ENCODE data around the gene COL17A1. TPM values are rescaled to one million over a fixed set of nuclear protein-coding genes. Genes with fewer than 3 reads are reported as not detected.
A peak's percentile ranks its signal among the peaks of the same experiment; 100 is the strongest.

Gene COL17A1
- total RNA-seq = 100 to 1,000 TPM in 3 of 4 donors, 10 to 100 TPM in 1; 36.0 to 181 (median 173) TPM

DNA sequence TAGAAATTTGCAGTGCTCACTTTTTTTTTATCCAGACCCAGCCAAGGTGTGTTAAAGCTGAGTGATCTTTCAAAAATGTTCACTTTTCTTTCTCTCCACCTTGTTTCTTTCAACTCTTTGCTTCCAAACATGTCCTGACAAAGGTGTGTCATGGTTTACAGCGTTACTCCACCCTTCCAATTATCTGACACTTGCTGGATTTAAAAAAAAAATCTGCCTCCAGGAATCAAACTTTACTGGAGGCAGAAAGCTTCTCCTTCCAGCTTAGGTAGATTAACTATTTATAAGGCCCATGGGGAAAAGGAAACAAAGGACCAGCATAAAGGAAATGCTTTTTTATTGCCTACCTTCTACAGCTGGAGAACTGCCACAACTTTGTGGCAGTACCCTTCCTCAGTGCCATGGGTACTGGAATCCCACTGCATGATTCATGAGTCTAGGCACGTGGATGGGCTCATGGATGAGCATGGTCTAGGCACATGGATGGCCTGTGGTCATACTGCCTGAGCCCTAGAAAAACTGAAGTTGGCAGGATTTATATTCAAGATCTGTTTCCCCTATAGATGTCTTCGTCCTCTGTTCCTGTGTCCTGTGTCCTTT, at the start of gene COL17A1:
Gene COL17A1 (minus strand): TSS at position 80 of the 600 bp plus-strand sequence. CDS start 5,207 bp downstream, outside the sequence.
- 30 to 66% methylated on average over 1 to 3 of the region's 3 CpGs for WGBS, 2 donors (ENCODE audit: low coverage in 1 of 2)
- Histone ChIP-seq H3K36me3 (no peaks in the 10 kb centered on the region), H3K9me3 (no peaks in the 10 kb centered on the region), H3K4me3 (peak within 1 kb of the TSS in 2 of 4 donors; percentile 16 to 33), H3K27me3 (no peaks in the 10 kb centered on the region), H3K4me1 (peaks cover 0 to 12% (median 0%) of the 10 kb centered on the region in 4 donors), H3K27ac (peak within 1 kb of the TSS; percentile 58 to 71 (median 62))
- TF ChIP-seq EP300 (IDR thresholded peaks at IDR 0.05; ENCODE audit: low read depth) (no peak), POLR2A (IDR thresholded peaks at IDR 0.05) (peak; percentile 20), CTCF (IDR thresholded peaks at IDR 0.05) (no peak), POLR2AphosphoS5 (IDR thresholded peaks at IDR 0.05) (peak in 1 of 3 donors; percentile 19)
- DNase-seq = peak; percentile 32
- in situ Hi-C loops (cut with MboI; ENCODE audit: low pct_ligation_motif_present in 1 of 4, low pct_unique_long_range_greater_than_20kb in 1 of 4, low sequenced_read_pairs in 3 of 4) (loop anchor here in 1 of 4 donors (25.0 kb wide), 1 partner anchor 199 kb away; no protein-coding TSS in a partner anchor), intact Hi-C loops (cut with DNase I; ENCODE audit: low total_unique reads) (no loop called here)

DNA sequence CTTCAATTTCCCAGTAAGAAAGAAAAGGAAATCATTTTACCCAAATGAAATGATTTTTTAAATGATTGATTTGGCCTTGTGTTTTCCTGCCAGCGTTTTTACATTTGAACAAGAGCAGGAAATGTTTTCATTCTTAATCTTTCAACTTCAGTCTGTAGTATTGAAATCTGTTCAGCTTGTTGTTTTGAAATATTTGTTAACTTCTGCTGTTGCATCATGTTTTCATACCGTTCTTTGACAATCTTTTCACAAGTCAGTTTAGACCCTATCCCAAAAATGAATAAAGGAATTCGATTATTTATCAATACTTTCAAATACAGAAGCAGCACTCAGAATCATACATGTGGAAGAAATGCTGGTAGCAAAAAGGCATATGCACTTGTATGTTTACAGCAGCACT, 44.4 kb upstream of the COL17A1 start:
- intact Hi-C loops (cut with DNase I; ENCODE audit: low total_unique reads) = no loop called here

GRCh38 chr10:104128214-104128613, 42.5 kb upstream of the COL17A1 start:
- Histone ChIP-seq H3K4me1 (peaks cover 0 to 4% (median 0%) of the 10 kb centered on the region in 4 donors), H3K4me3 (no peak overlapping the region), H3K27ac (no peak overlapping the region), H3K9me3 (no peaks in the 10 kb centered on the region), H3K27me3 (no peaks in the 10 kb centered on the region), H3K36me3 (no peaks in the 10 kb centered on the region)
- TF ChIP-seq EP300 (IDR thresholded peaks at IDR 0.05; ENCODE audit: low read depth) (no peak), POLR2AphosphoS5 (IDR thresholded peaks at IDR 0.05) (no peak), CTCF (IDR thresholded peaks at IDR 0.05) (no peak), POLR2A (IDR thresholded peaks at IDR 0.05) (no peak)
- no peak for DNase-seq
- intact Hi-C loops (cut with DNase I; ENCODE audit: low total_unique reads) = no loop called here
- in situ Hi-C loops (cut with MboI; ENCODE audit: low pct_ligation_motif_present in 1 of 4, low pct_unique_long_range_greater_than_20kb in 1 of 4, low sequenced_read_pairs in 3 of 4) = loop anchor here in 2 of 4 donors (10.0 kb wide), 2 partner anchors 213 to 233 kb away; partner anchors contain the start of gene STN1 (in 1 of the 2)
- 73 to 100% methylated on average over 1 to 2 of the region's 2 CpGs for WGBS, 2 donors (ENCODE audit: low coverage in 1 of 2)

More for the DNA sequence above, 44.4 kb upstream of the COL17A1 start:
- Histone ChIP-seq H3K27me3 (peaks cover 8% of the 10 kb centered on the region), H3K27ac (no peak overlapping the region), H3K9me3 (no peaks in the 10 kb centered on the region), H3K36me3 (no peaks in the 10 kb centered on the region), H3K4me3 (no peak overlapping the region), H3K4me1 (no peaks in the 10 kb centered on the region)
- in situ Hi-C loops (cut with MboI; ENCODE audit: low pct_ligation_motif_present in 1 of 4, low pct_unique_long_range_greater_than_20kb in 1 of 4, low sequenced_read_pairs in 3 of 4) = no loop called here
- TF ChIP-seq EP300 (IDR thresholded peaks at IDR 0.05; ENCODE audit: low read depth) (no peak), POLR2A (IDR thresholded peaks at IDR 0.05) (no peak), CTCF (IDR thresholded peaks at IDR 0.05) (no peak), POLR2AphosphoS5 (IDR thresholded peaks at IDR 0.05) (no peak)
- no peak for DNase-seq
- WGBS, 2 donors (ENCODE audit: low coverage in 1 of 2) = 62 to 67% methylated on average over 3 of the region's 3 CpGs

- in situ Hi-C loops (cut with MboI; ENCODE audit: low pct_ligation_motif_present in 1 of 4, low pct_unique_long_range_greater_than_20kb in 1 of 4, low sequenced_read_pairs in 3 of 4) (loop anchor here in 2 of 4 donors (10.0 kb wide), 2 partner anchors 213 to 233 kb away; partner anchors contain the start of gene STN1 (in 1 of the 2)), intact Hi-C loops (cut with DNase I; ENCODE audit: low total_unique reads) (no loop called here)
- Histone ChIP-seq H3K27ac (no peak overlapping the region), H3K27me3 (no peaks in the 10 kb centered on the region), H3K36me3 (no peaks in the 10 kb centered on the region), H3K4me3 (no peak overlapping the region), H3K9me3 (no peaks in the 10 kb centered on the region), H3K4me1 (peaks cover 3 to 12% (median 4%) of the 10 kb centered on the region in 4 donors)
- WGBS, 2 donors (ENCODE audit: low coverage in 1 of 2) = 92% methylated on average over 2 of the region's 2 CpGs; no CpG with 5 or more reads in 1 of the 2 donors
- TF ChIP-seq POLR2AphosphoS5 (IDR thresholded peaks at IDR 0.05) = no peak
- no peak for TF ChIP-seq EP300 (IDR thresholded peaks at IDR 0.05; ENCODE audit: low read depth)
- peak in 1 of 5 experiments; percentile 5 for TF ChIP-seq CTCF (IDR thresholded peaks at IDR 0.05)
- no peak for DNase-seq
Measured at GRCh38 chr10:104127411-104127810, 41.7 kb upstream of the COL17A1 start.

All from transverse colon (tissue), 4 donors.